ENCODE results near the gene MGLL.

Gene MGLL

DNA sequence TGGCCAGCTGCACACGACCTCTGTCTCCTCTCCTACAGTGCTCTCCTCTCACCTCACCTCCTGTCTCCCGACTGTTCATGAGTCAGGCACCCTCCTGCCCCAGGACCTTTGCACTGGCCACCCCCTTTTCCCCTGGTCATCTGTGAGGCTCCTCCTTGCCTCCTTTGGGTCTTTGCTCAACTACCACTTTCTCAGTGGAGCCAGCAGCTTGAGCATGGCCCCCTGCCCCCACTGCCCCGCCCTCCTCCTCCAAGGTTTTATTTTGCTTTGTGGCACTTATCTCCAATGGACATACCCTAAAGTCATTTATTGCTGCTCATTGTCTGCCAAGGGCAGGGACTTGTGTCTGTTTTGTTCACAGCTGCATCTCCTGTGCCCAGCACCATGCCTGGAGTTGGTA is 64.3 kb downstream of the MGLL start:
- DNase-seq (ENCODE audit: low read depth): no peak

DNA sequence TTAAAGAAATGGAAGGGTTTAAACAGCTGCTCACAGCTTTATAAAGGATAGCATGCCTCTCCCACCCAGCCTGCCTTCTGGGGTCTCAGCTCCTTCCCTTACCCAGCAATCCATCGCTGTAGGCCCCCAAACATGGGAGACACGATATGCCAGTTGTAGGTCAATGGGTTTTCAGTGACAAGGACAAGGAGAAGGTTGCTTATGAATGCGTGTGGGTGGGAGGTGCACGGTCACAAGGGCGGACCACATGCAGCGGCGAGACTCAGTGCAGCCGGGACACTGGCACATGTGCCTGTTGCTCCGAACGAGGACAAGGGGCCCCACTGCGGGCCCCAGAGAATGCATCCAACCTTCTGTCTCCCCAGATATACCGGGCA is 67.0 kb downstream of the MGLL start:
- no peak for DNase-seq (ENCODE audit: low read depth)

DNA sequence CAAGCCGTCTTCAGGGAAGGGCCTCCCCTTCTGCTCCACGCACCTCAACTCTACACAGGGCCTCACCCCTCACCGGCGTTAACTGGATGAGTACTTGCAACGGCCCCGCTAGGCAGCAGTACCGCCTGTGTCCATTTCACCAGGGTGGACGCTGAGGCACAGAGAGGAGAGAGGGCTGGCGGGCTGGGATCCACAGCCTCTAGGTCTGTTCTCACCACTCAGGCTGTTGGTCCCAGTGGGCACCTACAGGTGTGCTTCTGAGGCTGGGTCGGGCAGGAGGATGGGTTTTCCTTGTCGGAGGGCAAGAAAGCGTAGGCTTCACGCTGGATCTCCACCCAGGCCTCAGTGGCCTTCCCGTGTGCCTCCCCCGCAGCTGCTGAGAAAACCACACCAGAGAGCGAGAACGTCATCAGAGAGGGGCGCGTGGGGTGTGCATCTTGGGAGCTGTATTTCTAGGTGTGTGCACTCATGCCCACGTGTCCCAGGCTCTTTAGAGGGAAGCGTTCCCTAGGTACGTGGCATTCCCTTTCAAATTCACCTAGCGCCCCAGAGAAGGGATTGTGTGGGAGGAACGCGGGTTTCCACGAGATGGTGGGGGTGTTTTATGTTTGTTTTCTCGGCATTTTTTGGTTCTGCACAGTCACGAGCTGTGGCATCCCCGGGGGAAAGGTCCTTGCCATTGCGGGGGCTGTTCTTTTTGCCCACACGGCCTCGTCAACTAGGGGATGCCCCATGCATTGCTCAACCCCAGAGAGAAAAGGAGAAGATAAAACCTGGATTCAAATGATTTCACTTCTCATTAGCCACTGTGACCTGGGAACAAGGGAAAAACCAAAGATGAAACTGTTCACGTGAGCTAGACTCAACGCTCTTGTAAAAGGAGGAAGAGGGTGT is 67.7 kb downstream of the MGLL start:
- peak; percentile 41 for DNase-seq (ENCODE audit: low read depth)

DNA sequence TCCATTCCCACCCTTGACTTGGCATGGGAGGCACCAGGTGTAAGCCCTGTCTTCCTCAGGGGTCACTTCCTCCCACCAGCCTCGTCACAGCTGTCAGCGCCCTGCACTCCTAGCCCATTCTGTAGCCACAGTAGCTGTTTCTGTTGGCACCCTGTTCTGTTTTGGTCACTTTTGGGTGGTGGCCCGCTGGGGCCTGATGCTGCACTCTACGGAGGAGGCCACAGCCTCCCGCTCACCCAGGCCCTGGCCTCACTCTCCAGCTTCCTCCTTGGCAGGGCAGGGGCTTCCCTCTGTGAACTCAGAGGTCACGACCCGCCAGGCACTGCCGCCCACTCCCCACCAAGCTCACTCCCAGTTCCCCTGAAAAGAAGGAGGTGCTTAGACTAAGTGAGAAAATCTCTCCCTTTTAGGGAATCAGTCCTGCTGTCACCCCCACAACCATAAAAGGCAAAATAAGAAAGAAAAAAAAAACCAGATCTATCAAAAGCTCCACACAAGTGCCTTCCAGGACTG is 68.4 kb downstream of the MGLL start:
- no peak for DNase-seq (ENCODE audit: low read depth)

DNA sequence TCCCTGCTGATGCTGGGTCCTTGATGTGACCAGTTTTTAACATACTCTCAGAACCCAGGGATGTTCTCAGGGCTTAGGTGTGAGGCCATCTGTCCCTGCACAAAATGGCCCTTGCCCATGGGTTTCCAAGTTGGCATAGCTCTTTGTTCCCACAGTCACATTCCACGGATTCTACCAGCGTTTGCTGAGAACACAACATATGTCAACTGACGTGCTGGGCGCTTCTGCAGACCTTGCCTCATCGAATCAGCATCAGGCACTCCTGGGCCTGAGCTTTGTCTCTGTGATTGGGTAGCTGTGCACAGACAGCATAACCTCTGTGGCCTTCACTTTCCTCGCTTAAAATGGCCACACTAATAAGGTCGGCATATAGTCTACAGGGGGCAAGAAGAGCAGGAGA is 69.0 kb downstream of the MGLL start:
- no peak for DNase-seq (ENCODE audit: low read depth)

DNA sequence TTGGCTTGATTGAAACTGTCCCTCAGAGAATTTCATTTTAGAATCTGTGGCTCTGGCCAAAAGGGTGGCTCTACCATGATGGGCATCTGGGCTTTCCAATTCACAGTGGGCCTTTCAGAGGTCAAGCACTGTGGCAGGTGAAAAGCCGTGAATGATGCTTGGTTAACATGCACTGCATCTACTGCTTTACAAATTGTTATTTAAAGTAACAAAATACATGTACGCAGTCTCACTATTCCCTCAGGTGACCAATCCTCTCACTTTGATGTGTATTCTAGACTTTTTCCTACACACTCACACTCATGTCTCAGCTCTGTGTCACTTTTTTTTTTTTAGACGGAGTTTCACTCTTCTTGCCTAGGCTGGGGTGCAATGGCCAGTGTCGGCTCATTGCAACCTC is 70.5 kb downstream of the MGLL start:
- DNase-seq (ENCODE audit: low read depth): no peak

DNA sequence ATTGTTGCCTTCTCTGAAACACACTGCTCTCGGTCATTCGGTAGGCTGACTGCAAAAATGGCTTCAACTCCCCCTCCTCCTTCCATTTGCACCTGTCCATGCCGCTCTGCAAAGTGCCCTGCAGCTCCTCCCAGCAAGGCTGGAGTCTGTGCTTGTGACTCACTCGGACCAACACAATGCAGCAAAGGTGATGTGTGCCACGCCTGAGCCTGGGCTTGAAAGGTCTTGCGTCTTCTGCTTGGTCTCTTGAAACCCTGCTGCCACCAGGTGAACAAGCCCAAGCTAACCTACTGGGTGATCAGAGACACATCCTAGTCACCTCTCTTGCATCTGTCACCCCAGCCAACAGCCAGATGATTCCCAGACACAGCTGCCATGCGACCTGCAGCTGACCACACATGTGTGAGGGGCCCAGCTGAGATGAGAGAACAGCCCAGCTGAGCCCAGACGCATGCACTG is 71.1 kb downstream of the MGLL start:
- DNase-seq (ENCODE audit: low read depth): no peak

DNA sequence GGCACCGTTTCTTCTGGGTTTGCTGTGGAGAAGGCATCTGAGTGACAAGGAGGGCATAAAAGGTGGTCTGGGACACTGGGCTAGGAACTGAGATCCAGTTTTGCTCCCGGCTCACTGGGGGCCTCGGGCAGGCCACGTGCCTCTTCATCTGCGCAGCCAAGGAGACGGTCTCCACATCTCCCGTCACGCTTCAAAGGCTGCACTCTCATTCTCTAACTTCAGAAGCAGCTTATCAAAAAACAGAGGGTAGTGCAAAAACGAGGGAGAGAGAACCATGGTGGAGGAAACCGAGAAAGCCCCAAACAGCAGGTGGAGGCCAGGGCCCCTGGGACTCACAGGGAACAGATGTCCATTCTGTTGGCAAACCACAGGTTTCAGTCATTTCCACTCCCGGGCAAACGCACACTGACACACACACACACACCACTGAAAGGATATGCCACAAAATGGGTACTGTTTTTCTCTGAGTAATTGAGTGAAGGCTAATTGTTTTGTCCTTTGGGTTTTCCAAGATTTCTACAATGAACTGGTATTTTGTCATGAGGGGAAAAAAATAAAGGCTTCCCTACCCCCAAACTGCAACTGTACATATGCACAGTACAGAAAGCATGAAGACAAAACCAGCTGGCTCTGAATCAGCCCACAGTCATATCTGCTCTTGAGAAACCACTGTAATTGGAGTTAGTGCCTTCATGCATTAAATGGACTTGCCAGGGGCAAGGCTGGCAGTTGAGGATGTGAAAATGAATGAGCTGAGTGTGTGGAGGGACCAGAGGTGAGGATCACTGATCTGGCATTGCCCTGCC is 71.9 kb downstream of the MGLL start:
- no peak for DNase-seq (ENCODE audit: low read depth)

DNA sequence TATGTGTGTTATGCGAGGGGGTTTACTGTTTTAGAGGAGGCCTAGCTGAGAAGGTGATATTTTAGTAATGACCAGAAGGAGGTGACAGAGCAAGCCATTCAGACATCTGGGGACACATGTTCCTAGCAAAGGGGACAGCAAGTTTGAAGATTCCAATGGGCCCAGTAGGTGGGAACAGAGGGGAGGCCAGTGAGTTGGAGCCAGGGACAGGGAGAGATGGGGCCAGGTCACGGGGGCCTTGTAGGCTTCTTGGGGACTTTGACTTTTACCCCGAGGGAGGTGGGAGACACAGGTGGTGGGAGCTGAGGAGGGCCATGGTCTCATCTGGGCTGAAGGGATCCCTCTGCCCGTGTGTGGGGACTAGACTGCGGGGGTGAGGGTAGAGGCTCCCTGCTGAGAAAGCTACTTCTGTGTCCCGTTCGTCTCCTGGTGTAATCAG is 72.5 kb downstream of the MGLL start:
- no peak for DNase-seq (ENCODE audit: low read depth)

DNA sequence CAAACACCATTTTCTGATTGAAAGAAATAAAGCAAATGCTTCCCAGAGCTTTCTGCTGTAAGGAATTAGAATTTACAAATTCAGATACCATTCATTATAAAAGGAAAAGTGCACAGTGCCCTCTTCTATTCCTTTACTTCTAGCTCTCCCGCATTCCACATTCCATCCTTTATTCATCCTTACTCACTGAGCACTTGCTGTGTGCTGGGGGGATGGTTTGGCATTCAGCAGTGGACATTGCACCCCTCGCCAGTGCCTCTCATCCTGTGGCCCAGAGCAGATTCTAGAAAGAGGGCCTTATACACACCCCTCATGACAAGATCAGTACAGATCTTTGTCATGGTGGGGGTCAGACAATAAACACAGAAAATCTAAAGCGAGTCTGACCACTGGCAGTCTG is 73.0 kb downstream of the MGLL start:
- DNase-seq (ENCODE audit: low read depth): no peak

DNA sequence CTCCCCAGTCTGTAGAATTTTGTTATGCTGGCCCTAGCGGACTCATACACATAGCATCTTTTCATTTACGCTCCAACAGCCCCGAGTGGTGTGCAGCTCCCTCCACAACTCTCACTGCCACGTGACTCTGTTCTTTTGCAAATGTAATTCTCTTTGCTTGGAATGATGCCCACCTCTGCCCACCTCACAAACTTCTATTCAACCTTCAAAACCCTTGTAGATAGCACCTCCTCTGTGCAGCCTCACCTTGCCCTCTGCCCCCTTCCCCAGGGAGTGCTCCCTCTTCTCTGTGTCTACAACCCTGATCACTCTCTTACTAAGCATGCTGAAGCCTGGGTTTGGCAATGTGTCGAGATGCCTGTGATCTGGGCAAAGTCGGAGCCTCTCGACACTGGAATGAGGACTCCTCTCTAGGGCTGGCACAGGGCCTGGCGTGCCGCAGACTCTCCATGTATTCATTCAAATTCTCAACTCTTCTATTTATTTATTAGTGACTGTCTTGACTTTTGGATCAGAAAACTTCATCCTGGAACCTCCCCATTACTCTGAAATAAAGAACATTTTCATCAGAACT is 73.5 kb downstream of the MGLL start:
- DNase-seq (ENCODE audit: low read depth): no peak

DNA sequence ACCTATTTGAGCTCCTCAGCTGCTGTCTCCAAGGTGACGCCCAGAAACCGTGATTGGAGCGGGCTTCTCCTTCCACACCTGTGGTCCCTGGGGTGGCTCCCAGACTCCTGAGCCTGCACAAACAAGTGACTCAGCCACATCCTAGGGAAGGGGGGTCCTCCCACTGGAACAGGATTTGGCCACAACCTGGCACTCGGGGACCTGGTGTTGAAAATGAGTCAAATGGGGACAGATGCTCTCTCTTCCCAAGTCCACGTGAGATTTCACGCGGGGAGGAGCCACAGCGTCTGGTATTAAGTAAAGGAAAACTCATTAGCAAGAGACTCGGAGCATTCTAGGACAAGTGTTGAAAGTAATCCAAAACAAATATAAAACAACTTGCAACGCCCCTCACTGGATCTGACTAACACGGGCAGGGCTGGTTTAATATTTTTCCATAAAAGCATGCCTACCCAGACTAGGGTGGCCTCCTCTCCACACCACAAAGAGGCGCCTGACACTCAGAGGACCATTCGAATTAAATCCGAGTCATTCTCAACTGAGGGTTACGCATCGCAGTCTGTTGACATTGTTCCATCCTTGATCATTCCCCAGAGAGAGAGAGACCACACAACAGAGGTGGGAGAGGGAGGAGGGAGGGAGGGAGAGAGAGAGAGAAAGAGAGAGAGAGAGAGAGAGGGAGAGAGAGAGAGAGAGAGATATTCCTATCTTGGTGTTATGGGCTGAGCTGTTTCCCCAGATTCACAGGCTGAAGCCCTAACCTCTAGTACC is 74.4 kb downstream of the MGLL start:
- no peak for DNase-seq (ENCODE audit: low read depth)

DNA sequence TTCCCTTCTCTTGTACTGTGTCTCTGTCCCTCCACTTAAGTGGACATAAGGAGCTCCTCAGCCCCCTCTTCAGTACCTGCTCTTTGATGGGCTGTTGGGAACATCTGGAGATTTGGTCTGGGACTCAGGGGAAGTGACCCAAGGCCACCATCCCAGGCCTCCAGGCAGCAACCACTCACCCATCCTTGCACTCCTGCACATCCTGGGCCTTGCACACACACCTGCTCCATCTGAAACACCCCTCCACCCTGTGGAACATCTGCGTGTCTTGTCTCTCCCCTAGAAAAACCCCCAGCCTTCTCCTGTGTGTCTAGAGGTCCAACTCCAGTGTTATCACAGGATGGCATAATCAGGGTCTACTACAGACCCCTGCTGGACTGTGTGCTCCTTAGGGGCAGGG is 75.2 kb downstream of the MGLL start:
- DNase-seq (ENCODE audit: low read depth): no peak

DNA sequence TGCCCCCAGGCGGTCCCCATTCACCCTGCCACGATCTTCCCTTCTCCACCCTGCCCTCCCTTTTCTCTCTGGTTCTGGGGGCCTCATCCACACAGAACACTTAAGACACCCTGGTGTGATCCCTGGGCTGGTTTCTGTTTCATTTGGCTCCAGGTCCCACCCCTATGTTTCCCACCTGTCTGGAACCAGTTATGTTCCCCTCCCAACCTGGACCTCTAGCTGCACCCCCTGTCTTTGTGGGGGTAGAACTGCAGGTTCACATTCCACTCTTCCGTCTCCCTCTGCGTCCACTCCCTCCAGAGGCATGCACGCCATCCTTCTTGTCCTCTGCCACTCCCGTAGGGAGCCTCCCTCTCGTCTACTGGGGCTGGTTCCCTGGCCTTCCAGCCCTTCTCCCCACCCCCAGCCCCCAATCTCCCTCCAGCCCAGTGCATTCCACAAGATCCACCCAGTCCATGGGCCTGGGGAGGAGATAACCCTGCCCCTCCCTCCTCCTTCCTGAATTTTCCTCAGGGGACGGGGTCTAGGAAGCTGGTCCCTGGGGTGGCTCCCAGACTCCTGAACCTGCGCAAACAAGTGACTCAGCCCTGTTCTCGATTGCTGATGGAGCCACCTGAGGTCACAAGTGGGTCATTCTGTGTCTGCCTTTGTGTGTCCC is 75.8 kb downstream of the MGLL start:
- no peak for DNase-seq (ENCODE audit: low read depth)

DNA sequence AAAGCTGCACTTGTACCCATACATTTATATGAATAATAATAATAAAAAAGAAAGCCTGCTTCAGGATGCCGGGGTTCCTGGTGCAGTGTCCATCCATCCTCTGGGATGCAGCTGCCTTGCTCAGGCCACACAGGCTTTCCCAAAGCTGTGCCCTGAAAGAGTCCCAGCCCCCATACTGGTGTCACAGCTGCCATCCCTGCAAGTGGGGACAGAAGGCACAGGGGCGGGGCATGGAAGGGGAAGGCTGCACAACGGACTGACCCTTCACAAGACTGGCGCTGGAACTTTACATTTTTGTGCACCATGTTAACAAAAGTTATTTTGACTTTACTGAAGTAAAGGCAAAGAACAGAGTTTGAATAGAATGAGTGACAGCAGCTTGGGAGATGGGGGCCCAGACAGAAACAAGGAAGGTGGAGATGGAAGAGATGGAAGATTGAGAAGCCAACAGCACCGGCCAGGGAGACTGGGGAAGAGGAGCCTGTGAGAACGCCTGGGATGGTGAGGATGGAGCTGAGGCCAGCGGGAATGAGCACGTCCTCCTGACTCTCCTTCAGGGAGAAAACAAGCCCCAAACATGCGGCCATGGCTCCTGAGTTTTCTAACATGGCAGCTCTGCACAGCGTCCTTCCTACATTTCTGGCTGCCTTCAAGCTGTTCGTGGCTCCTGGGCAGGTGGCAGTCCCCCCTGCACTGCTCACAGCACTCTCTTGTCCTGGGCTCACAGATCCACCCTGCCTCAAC is 76.5 kb downstream of the MGLL start:
- no peak for DNase-seq (ENCODE audit: low read depth)

DNA sequence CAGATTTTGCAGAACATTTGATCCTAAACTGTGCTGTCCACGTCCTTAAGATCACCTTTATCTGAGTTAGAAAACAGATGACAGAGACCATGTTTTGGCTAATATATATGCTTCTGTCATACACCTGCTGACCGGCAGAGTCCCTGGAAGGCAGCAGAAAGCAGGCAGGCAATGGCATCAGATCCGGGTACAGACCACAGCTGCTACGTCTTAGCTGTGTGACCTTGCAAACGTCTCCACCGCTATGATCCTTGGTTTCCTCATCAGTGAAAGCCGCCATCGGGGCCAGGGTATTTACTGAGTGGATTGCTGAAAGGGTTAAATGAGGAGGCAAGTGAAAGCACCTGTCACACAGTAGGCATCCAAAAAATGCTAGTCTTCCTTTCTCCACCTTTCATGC is 77.4 kb downstream of the MGLL start:
- no peak for DNase-seq (ENCODE audit: low read depth)

DNA sequence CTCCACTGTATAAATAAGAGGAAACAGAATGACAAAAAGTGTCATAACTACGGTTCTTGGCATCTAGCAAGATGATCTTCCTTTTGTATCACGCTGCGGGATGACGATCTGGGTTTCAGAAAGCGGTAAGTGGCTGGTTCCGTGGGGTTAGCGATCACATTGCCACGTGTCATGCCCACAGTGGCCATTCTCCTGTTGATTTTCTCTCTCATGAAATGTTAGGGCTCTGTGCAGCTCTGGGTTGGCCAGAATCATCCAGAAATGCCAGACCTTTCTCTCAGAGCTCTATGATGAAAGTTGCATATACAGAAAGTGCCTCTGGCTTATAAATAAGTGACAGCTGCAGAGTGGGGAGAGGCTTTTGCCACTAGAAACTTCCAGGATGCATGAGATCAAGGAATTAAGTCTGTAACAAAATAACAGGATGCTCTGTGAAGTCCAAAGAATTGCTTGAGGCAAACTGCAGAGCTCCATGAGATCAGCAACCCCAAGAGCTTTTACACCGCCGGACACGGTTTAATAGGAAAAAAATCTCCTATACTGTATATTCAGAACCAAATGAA is 78.0 kb downstream of the MGLL start:
- DNase-seq (ENCODE audit: low read depth): no peak

DNA sequence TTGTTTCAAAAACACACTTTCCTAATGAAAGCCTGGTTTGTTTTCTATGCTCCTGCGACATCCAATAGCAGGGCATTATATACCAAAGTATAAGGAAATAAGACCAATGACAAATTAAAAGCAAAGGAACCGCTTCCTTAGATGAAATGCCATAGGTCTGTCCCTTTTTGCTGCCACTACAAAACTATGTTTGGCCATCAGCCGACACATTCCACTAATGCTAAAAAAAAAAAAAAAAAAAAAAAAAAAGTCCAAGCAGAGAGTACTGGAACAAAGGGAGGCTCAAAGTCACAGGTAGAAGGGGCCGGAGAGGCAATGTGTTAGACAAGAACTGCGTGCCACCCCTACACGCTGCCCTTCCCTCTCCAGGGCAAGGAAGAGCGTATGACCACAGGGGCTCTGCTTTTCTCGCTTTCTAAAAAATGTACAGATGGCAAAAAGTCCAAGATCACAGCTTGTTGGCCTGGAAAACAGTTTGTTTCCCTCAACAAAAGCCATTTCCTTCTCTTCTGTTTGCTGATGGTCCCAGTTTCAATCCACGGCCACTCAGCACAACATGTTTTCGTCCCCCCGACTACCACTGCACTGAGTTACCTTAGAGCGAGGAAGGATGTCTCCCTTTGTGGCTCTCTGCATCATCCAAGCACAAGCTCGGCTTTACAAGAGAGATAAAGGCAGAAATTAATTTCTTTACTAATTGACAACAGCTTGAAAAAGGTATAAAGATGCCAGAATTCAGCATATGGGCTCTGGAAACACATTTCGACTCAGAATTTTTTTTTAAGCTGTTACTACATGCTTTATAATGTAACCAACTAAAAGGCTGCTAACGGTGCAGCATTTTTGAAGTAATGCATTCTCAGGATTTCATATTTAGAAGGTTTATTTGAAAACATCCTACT is 78.7 kb downstream of the MGLL start:
- DNase-seq (ENCODE audit: low read depth): no peak

DNA sequence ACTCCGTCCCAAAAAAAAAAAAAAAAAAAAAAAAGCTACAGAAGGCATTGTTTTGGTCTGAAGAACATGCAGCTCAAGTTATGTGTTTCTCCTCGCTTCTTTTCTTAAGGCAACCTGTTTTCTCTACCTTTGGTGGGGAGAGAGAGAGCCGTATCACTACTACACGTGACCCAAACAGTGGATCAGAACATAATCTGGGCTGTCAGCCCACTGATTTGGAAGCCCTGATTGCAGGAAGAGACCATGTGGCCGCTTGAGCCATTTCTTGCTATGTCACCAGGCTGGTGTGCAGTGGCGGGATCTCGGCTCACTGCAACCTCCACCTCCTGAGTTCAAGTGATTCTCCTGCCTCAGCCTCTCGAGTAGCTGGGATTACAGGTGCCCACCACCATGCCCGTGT is 79.7 kb downstream of the MGLL start:
- no peak for DNase-seq (ENCODE audit: low read depth)

Measured in stimulated activated CD4-positive, alpha-beta T cell treated with anti-CD3 and anti-CD28 coated beads, Interleukin-2, amount 100 ng/mL, for 4 hours (primary cell).